ENCODE data around the gene SORCS1.

The SORCS1 gene

DNA sequence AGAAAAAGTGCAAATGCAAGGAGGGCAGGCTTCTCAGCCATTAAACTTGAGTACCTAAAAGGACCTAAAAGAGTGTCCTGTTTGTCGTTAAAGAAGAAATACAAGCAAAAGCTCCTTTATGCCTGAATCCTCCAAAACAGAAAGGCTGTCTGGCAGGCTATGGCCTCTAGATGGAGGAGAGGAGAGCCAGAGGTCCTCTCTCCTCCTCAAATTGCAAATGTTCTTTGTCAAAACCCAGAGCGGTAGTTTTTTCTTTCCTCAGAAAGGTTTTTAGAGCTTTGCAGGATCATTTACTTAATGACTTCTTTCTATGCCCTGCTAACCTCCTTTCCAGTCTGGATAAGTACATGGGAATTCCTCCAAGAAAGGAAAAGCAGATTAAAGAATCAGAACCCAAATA is 1.9 kb upstream of the SORCS1 start:
- H3K4me3 Mint-ChIP-seq = peak overlapping the region; percentile 24 to 69 (median 61)
- no peaks in the 10 kb centered on the region for H3K36me3 Mint-ChIP-seq (ENCODE audit: low read depth)
- peaks cover 76% of the 10 kb centered on the region for H3K27me3 Mint-ChIP-seq (ENCODE audit: low read depth)
- no peaks in the 10 kb centered on the region for H3K9me3 Mint-ChIP-seq
- TF ChIP-seq, protein P1, sequence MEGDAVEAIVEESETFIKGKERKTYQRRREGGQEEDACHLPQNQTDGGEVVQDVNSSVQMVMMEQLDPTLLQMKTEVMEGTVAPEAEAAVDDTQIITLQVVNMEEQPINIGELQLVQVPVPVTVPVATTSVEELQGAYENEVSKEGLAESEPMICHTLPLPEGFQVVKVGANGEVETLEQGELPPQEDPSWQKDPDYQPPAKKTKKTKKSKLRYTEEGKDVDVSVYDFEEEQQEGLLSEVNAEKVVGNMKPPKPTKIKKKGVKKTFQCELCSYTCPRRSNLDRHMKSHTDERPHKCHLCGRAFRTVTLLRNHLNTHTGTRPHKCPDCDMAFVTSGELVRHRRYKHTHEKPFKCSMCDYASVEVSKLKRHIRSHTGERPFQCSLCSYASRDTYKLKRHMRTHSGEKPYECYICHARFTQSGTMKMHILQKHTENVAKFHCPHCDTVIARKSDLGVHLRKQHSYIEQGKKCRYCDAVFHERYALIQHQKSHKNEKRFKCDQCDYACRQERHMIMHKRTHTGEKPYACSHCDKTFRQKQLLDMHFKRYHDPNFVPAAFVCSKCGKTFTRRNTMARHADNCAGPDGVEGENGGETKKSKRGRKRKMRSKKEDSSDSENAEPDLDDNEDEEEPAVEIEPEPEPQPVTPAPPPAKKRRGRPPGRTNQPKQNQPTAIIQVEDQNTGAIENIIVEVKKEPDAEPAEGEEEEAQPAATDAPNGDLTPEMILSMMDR (IDR thresholded peaks at IDR 0.05; ENCODE audit: unreplicated experiment in 3 of 3) = peak; percentile 10 to 43 (median 38)
- peaks cover 5% of the 10 kb centered on the region for H3K4me1 Mint-ChIP-seq
- peak overlapping the region in 1 of 3 experiments; percentile 19 for H3K27ac Mint-ChIP-seq

DNA sequence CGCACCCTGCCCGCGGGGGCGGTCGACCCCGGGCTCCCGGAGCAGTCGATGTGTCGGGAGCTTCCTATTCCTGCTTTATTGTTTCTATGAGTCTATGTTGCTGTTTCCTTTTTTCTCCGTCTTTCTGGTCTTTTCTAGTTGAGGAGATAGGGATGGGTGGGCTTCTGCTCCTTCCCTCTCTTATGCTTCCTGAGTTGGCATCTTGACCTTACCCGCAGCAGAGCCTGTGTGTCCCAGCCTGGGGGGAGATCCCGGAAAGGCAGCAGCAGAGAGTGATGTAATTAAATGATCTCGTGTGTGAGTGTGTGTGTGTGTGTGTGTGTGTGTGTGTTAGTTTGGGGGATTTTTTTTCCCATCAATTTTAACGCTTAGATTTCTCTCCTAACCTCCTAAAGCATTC is 486 bp upstream of the SORCS1 start:
- Mint-ChIP-seq H3K4me3 (peak overlapping the region; percentile 88 to 91 (median 90)), H3K4me1 (peaks cover 5% of the 10 kb centered on the region), H3K27ac (peak overlapping the region in 1 of 3 experiments; percentile 49), H3K9me3 (no peaks in the 10 kb centered on the region), H3K27me3 (ENCODE audit: low read depth) (peaks cover 86% of the 10 kb centered on the region), H3K36me3 (ENCODE audit: low read depth) (no peaks in the 10 kb centered on the region)
- TF ChIP-seq, protein P1 (IDR thresholded peaks at IDR 0.05; ENCODE audit: unreplicated experiment in 3 of 3) = no peak

- H3K36me3 Mint-ChIP-seq (ENCODE audit: low read depth) = no peaks in the 10 kb centered on the region
- no peaks in the 10 kb centered on the region for H3K9me3 Mint-ChIP-seq
- H3K4me3 Mint-ChIP-seq = peak overlapping the region; percentile 76 to 84 (median 82)
- TF ChIP-seq, protein P1 (IDR thresholded peaks at IDR 0.05; ENCODE audit: unreplicated experiment in 3 of 3) = no peak
- H3K27ac Mint-ChIP-seq = no peak overlapping the region
- H3K27me3 Mint-ChIP-seq (ENCODE audit: low read depth) = peaks cover 85% of the 10 kb centered on the region
- H3K4me1 Mint-ChIP-seq = peaks cover 5% of the 10 kb centered on the region
Measured at GRCh38 chr10:107163076-107163855, 1.2 kb downstream of the SORCS1 start.

DNA sequence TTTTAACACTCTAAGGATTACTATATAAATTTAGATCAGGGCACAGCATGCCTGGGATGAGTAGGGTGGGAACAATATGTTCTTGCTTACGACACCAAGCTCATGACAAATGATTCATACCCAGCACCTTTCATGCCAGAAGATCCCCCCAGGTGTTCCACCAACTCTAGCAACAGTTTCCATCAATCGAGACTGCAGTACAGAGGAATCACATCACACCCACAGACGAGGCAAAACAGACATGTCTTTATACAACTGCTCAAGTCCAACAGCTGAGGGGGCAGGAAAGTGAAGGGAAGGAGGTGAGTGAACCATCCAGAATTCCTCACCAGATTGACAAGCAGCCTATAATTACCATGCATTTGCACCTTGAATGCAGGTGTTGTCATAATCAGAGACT is 3.6 kb downstream of the SORCS1 start:
- no peaks in the 10 kb centered on the region for H3K9me3 Mint-ChIP-seq
- H3K36me3 Mint-ChIP-seq (ENCODE audit: low read depth) = no peaks in the 10 kb centered on the region
- peaks cover 76% of the 10 kb centered on the region for H3K27me3 Mint-ChIP-seq (ENCODE audit: low read depth)
- TF ChIP-seq, protein P1 (IDR thresholded peaks at IDR 0.05; ENCODE audit: unreplicated experiment in 3 of 3) = no peak
- H3K27ac Mint-ChIP-seq = no peak overlapping the region
- H3K4me1 Mint-ChIP-seq = peaks cover 5% of the 10 kb centered on the region
- no peak overlapping the region for H3K4me3 Mint-ChIP-seq

DNA sequence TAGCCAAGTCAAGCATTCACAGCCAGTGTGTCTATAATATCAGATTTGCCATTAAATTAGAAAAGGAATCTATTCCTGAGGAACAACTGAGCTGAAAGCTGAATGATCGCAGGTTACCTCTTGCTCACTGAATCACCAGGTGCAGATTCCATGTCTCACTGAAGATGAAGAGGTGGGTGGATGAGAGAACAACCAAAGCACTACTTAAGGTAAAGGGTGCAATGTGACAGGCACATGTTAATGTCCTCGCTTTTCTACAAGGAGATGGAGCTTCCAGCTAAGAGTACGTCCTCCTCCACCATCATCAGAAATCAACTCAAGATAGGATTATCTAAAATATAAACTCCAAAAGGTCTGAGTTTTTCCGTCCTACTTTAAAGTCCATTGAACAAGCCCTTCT is 4.6 kb downstream of the SORCS1 start:
- H3K4me1 Mint-ChIP-seq = peaks cover 1% of the 10 kb centered on the region
- no peaks in the 10 kb centered on the region for H3K9me3 Mint-ChIP-seq
- no peak overlapping the region for H3K4me3 Mint-ChIP-seq
- TF ChIP-seq, protein P1 (IDR thresholded peaks at IDR 0.05; ENCODE audit: unreplicated experiment in 3 of 3) = no peak
- no peak overlapping the region for H3K27ac Mint-ChIP-seq
- H3K36me3 Mint-ChIP-seq (ENCODE audit: low read depth) = no peaks in the 10 kb centered on the region
- H3K27me3 Mint-ChIP-seq (ENCODE audit: low read depth) = peaks cover 66% of the 10 kb centered on the region

DNA sequence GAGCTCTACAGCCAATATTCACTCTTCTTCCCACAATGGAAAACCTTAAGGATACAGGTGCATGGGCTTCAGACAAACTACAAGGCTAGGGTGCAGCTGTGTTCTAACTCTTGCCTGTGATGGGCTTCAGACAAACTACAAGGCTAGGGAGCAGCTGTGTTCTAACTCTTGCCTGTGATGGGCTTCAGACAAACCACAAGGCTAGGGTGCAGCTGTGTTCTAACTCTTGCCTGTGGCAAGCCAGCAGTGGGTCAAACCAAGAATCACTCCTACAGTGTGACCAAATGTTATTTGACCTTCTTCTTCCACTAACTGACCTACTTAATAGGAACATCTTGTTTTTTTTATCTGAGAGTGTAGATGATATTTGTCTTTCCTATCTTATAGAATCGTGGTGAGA is 7.4 kb downstream of the SORCS1 start:
- no peak overlapping the region for H3K4me3 Mint-ChIP-seq
- H3K36me3 Mint-ChIP-seq (ENCODE audit: low read depth) = peaks cover 7% of the 10 kb centered on the region
- H3K9me3 Mint-ChIP-seq = peaks cover 8% of the 10 kb centered on the region
- TF ChIP-seq, protein P1 (IDR thresholded peaks at IDR 0.05; ENCODE audit: unreplicated experiment in 3 of 3) = no peak
- no peaks in the 10 kb centered on the region for H3K4me1 Mint-ChIP-seq
- no peak overlapping the region for H3K27ac Mint-ChIP-seq
- H3K27me3 Mint-ChIP-seq (ENCODE audit: low read depth) = peaks cover 41% of the 10 kb centered on the region

Measured in nephron (organoid).